Suprapubic skin (tissue), 4 donors: Measurements from ENCODE around the gene NSDHL. TPM values are rescaled to one million over a fixed set of nuclear protein-coding genes. Genes with fewer than 3 reads are reported as not detected.

Experiments
- DNase-seq, 2 donors: peaks; one replicate each; pipeline ENCODE4 v3.0.0-alpha.2; 2019; ENCODE audit warnings: low spot score in 2 of 2
- H3K27ac ChIP-seq: fragments of 200-600 bp; sonication (generic); one replicate; pipeline ENCODE4 v1.5.1; 2019
- H3K27me3 ChIP-seq: fragments of 200-600 bp; sonication (generic); one replicate; pipeline ENCODE4 v1.5.1; 2019
- H3K36me3 ChIP-seq: fragments of 200-600 bp; sonication (generic); one replicate; pipeline ENCODE4 v1.5.1; 2019
- H3K4me1 ChIP-seq: fragments of 200-600 bp; sonication (generic); one replicate; pipeline ENCODE4 v1.5.1; 2019
- H3K4me3 ChIP-seq: fragments of 200-600 bp; sonication (generic); one replicate; pipeline ENCODE4 v1.5.1; 2019; ENCODE audit warnings: mild to moderate bottlenecking
- H3K9me3 ChIP-seq: fragments of 200-600 bp; sonication (generic); one replicate; pipeline ENCODE4 v1.5.1; 2019
- EP300 ChIP-seq: sonication (generic); formaldehyde crosslinking; IDR thresholded peaks from one replicate; pipeline ENCODE4 v1.6.1; 2017; ENCODE audit warnings: antibody characterized with exemption
- POLR2A ChIP-seq, 2 donors: fragments of 450-650 bp; IDR thresholded peaks; one replicate each; pipeline ENCODE4 v1.6.1; 2017; ENCODE audit warnings: antibody characterized with exemption in 2 of 2, mild to moderate bottlenecking in 2 of 2, moderate library complexity in 2 of 2
- POLR2AphosphoS5 ChIP-seq, 3 donors: sonication (generic); formaldehyde crosslinking; IDR thresholded peaks; one replicate each; pipeline ENCODE4 v1.6.1; 2017; ENCODE audit warnings: antibody characterized with exemption in 3 of 3
- WGBS: methylation state at CpG from one replicate; pipeline ENCODE4 v1.1.5; 2018; 5-methylcytosine and 5-hydroxymethylcytosine counted together
- total RNA-seq, 4 donors: library from RNA; depleted of rRNA; stranded (reverse); fragments of >200 nt; gene quantifications; one replicate each; pipeline ENCODE4 v1.1.0, GENCODE V29; 2016
- TF ChIP-seq, protein P1 (sequence below), 2 donors: fragments of 200-600 bp in 1 of 2; fragments of 450-650 bp in 1 of 2; sonication (generic) in 1 of 2; IDR thresholded peaks; one replicate each; pipeline ENCODE4 v1.5.1; 2016 to 2019; ENCODE audit warnings: antibody characterized with exemption in 2 of 2, mild to moderate bottlenecking in 1 of 2, moderate library complexity in 1 of 2

NSDHL gene
- total RNA-seq, 4 donors from 2014 or later, result 11.8 to 34.1 (median 22.4) TPM

DNA sequence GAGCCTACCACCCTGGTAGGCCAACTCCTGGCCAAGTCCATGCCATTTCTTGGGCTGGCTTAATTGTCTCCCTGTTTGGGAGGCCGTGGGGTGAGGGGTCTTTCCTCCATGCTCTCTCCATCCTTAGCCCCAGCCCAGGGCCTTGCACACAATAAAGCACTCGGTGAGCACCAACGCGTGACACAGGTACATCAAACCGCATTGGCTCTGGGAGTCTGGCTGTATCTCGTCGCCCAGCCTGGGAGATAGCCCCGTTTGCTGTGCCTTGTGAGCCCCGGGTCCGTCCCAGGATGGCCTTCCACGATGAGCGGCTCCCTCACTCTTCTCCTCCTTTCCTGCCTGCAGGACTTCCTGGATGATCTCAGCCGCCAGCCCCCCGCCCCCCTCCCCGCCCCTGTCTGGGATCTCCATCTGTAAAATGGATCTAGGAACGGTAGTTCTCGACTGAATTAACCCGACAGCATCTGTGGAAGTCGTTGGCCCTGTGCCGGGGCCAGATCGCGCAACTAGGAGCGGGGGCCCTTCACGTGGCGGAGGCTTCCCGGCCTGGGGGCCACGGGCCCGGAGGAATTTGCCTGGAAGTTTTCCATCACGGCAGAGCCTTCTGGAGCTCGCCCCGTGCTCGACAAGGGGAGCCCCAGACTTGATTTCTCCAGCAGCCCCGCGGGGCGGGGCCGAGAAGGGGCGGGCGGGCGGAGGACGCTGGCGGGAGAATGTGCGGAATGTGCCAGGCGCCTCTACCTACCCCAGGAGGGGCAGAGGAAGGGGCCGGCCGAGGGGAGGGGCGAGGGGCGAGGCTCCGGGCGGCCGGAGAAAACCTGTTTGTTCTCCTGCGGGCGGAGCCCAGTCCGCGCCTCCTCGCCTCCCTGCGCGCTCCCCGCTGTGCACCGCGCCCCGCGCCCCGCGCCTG, 66.6 kb downstream of the NSDHL start, which contains the start of gene ZNF185:
TSS of gene ZNF185 (plus strand) at position 846 of the 910 bp plus-strand sequence. CDS start 16,423 bp downstream, outside the sequence.
- peak within 1 kb of the TSS; percentile 42 for H3K4me3 ChIP-seq
- TF ChIP-seq EP300, result no peak
- TF ChIP-seq, protein P1, sequence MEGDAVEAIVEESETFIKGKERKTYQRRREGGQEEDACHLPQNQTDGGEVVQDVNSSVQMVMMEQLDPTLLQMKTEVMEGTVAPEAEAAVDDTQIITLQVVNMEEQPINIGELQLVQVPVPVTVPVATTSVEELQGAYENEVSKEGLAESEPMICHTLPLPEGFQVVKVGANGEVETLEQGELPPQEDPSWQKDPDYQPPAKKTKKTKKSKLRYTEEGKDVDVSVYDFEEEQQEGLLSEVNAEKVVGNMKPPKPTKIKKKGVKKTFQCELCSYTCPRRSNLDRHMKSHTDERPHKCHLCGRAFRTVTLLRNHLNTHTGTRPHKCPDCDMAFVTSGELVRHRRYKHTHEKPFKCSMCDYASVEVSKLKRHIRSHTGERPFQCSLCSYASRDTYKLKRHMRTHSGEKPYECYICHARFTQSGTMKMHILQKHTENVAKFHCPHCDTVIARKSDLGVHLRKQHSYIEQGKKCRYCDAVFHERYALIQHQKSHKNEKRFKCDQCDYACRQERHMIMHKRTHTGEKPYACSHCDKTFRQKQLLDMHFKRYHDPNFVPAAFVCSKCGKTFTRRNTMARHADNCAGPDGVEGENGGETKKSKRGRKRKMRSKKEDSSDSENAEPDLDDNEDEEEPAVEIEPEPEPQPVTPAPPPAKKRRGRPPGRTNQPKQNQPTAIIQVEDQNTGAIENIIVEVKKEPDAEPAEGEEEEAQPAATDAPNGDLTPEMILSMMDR (IDR thresholded peaks at IDR 0.05), result no peak
- TF ChIP-seq POLR2A (IDR thresholded peaks at IDR 0.05), result no peak
- no peak for TF ChIP-seq POLR2AphosphoS5 (IDR thresholded peaks at IDR 0.05)
- no peaks in the 10 kb centered on the region for H3K9me3 ChIP-seq
- H3K27me3 ChIP-seq, result no peaks in the 10 kb centered on the region
- H3K36me3 ChIP-seq, result no peaks in the 10 kb centered on the region
- H3K27ac ChIP-seq, result peak within 1 kb of the TSS; percentile 56
- H3K4me1 ChIP-seq, result peaks cover 24% of the 10 kb centered on the region
- 27% methylated on average over 6 of the region's 64 CpGs for WGBS
- no peak for DNase-seq

DNA sequence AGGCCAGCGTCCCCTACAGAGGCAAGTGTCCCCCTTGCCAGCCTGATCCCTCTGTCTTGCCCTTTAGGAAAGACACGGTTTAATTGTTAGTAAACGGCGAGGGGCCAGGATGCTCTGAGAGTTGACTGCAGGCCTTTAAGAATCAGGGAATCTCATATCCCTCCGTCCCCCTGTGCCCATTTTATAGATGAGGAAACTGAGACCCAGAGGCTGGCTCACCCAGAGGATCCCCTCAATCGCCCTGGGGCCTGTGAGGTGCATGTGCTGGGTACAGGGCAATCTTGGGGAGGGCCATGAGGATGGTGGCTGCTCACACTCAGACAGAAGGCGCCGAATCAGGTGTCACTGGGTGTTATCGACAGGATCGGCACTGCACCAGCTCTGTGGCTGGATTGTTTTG, 67.6 kb downstream of the NSDHL start:
- Histone ChIP-seq H3K36me3 (no peaks in the 10 kb centered on the region), H3K27ac (peak overlapping the region; percentile 56), H3K4me3 (peak overlapping the region; percentile 42), H3K9me3 (no peaks in the 10 kb centered on the region), H3K4me1 (peaks cover 24% of the 10 kb centered on the region), H3K27me3 (no peaks in the 10 kb centered on the region)
- TF ChIP-seq POLR2AphosphoS5 (IDR thresholded peaks at IDR 0.05) (no peak), POLR2A (IDR thresholded peaks at IDR 0.05) (no peak), EP300 (no peak)
- TF ChIP-seq, protein P1 (IDR thresholded peaks at IDR 0.05), result no peak
- WGBS, result 57% methylated on average over 8 of the region's 10 CpGs
- DNase-seq, result no peak

DNA sequence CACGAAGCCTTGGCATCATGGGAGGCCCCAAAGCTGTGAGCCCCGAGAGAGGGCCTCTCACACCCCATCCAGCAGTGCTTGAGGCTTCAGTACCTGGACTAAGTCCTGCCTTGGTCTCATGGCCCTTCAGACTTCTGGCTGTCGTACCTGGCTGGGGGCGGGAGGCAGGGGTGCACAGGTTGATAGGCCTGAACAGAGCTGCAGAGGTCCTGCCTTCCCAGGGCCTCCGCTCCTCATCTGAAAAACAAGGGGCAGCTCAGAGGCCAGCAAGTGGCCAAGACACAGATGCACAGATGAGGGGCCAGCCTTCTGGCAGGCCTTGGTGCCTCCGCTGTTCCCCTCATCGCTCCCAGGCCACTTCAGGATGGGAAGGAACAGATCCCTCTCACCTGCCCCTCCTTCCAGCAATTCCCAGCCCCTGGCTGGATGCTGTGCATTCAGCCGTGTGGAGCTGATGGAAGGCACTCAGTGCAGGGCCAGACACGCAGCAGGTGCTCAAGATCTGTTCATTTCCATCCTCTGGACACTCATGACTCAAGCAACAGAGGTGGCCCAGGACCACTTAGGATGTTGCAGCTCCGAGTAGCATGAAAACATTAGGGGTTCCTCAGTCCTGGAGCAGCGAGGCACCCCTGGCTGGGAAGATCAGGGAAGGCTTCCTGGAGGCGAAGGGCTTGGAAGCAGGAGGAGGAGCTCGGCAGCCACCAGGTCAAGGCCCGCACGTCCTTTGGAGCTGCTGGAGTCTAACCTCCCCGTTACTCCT, 68.4 kb downstream of the NSDHL start:
- Histone ChIP-seq H3K36me3 (no peaks in the 10 kb centered on the region), H3K4me3 (peak overlapping the region; percentile 42), H3K27me3 (no peaks in the 10 kb centered on the region), H3K4me1 (peaks cover 19% of the 10 kb centered on the region), H3K9me3 (no peaks in the 10 kb centered on the region), H3K27ac (no peak overlapping the region)
- WGBS, result 86% methylated on average over 11 of the region's 16 CpGs
- DNase-seq, result no peak
- TF ChIP-seq POLR2A (IDR thresholded peaks at IDR 0.05), result no peak
- TF ChIP-seq EP300, result no peak
- TF ChIP-seq POLR2AphosphoS5 (IDR thresholded peaks at IDR 0.05), result no peak
- TF ChIP-seq, protein P1 (IDR thresholded peaks at IDR 0.05), result no peak

DNA sequence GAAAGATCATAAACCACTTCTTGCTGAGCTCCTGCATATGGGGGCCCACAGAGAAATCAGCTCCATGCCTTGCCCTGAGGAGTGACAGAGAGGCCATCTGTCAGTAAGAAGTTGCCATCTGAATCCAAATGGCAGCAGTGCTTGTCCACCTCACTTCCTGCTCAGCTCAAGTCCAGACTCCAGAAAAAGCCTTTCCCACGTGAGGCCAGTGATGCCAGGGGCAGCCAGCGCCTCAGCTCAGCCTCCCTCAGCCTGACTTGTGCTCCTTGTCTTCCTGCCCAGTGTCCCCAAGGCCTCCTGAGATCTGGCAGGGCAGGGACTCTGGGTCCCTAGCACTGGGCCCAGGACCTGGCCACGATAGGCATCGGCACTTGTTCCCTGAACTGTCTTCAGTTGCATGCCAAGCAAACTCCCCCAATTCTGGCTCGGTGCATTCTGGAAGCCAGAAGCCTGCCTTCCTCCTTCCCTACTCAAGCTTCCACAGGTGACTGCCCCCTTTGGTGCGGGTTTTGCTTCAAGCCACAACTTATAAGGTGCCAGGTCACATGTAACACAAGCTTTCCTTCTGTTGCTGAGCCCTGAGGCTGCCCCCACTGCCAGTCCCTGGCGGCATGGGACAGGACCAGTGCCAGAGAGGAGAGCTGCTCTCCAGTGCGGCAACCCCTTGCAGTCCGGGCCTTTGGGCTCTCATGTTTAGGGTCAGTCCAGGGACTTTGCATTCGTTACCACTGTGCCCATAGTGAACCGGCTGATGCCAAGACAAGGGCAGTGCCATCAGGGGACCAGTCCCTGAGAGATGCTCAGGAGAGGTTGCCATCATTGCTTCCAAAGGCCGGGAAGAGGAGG, 69.2 kb downstream of the NSDHL start:
- H3K4me1 ChIP-seq, result peaks cover 16% of the 10 kb centered on the region
- H3K27me3 ChIP-seq, result no peaks in the 10 kb centered on the region
- no peaks in the 10 kb centered on the region for H3K9me3 ChIP-seq
- 82% methylated on average over 9 of the region's 12 CpGs for WGBS
- H3K36me3 ChIP-seq, result no peaks in the 10 kb centered on the region
- H3K27ac ChIP-seq, result no peak overlapping the region
- no peak for DNase-seq
- TF ChIP-seq, protein P1 (IDR thresholded peaks at IDR 0.05), result no peak
- TF ChIP-seq POLR2A (IDR thresholded peaks at IDR 0.05) (no peak), EP300 (no peak), POLR2AphosphoS5 (IDR thresholded peaks at IDR 0.05) (no peak)
- H3K4me3 ChIP-seq, result no peak overlapping the region
